Right cardiac atrium (tissue), 5 donors: ENCODE data around the gene KIAA1755. TPM values are rescaled to one million over a fixed set of nuclear protein-coding genes. Genes with fewer than 3 reads are reported as not detected.
A peak's percentile ranks its signal among the peaks of the same experiment; 100 is the strongest.

Experiments used
- ATAC-seq, 2 donors: fragments of 200-7000 bp; cut with Tn5 transposase; one replicate each; pipeline versions ENCODE4 v1.8.0 to v1.9.1; 2020; ENCODE audit warnings: moderate library complexity in 2 of 2, mild to moderate bottlenecking in 1 of 2
- DNase-seq, 3 donors: peaks; one replicate each; pipeline ENCODE4 v3.0.0-alpha.2; 2020
- H3K27ac ChIP-seq: one replicate; pipeline ENCODE4 v1.5.1; 2013; ENCODE audit warnings: mild to moderate bottlenecking, low read length, control low read depth, moderate library complexity
- H3K27me3 ChIP-seq: one replicate; pipeline ENCODE4 v1.6.1; 2013; ENCODE audit not compliant: control insufficient read depth, insufficient read depth
- H3K4me1 ChIP-seq: one replicate; pipeline ENCODE4 v1.6.1; 2013; ENCODE audit warnings: low read length; ENCODE audit not compliant: control insufficient read depth, insufficient read depth
- H3K4me3 ChIP-seq: one replicate; pipeline ENCODE4 v1.5.1; 2013; ENCODE audit warnings: low read length, control low read depth
- H3K9me3 ChIP-seq: one replicate; pipeline ENCODE4 v1.6.1; 2013; ENCODE audit warnings: low read length; ENCODE audit not compliant: control insufficient read depth
- WGBS: extraction: QIAGEN DNeasy Blood & Tissue Kit; methylation state at CpG from one replicate; pipeline ENCODE4 v1.1.7; 2013; 5-methylcytosine and 5-hydroxymethylcytosine counted together
- intact Hi-C, 4 donors: fragments of 100-400 bp; cut with DNase I; formaldehyde crosslinking; loops; one replicate each; pipeline versions ENCODE4 v1.11.0 to v1.14.0; 2022 to 2023
- polyA plus RNA-seq: library from polyadenylated mRNA; stranded (reverse); fragments of 200-250 nt; gene quantifications from one replicate; pipeline ENCODE4 v1.2.3, GENCODE V29; 2013
- total RNA-seq, 4 donors: library from RNA; stranded (reverse); fragmentation: NEBNext Ultra II Directional; extraction: Animal tissue kit (Norgen Biotek cat#: 25700); gene quantifications; one replicate each; pipeline ENCODE4 v1.2.1, GENCODE V29; 2021
- donor health status: healthy with polysubstance abuse.
- donor health status: DM: no; HTN: yes; CAD: no.
- donor health status: DM: no; HTN: no; CAD: no.
- donor health status: DM: no; HTN: yes; CAD: no; lungs with severe emphysema.
- donor health status: DM: yes; HTN: yes; CAD: no.

The KIAA1755 gene
- total and polyA plus RNA-seq, 5 donors, result 5.8 to 18.7 (median 17.0) TPM

- Histone ChIP-seq H3K27ac (no peak overlapping the region), H3K27me3 (no peaks in the 10 kb centered on the region), H3K4me1 (peaks cover 4% of the 10 kb centered on the region), H3K9me3 (no peaks in the 10 kb centered on the region), H3K4me3 (no peak overlapping the region)
- ATAC-seq, result no peak
- DNase-seq, result no peak
- intact Hi-C loops, result no loop called here
- WGBS, result 85% methylated on average over 12 of the region's 12 CpGs
Observed at GRCh38 chr20:38275815-38276550, 15.4 kb upstream of the KIAA1755 start.

GRCh38 chr20:38272961-38273360, 12.4 kb upstream of the KIAA1755 start:
- Histone ChIP-seq H3K4me1 (peaks cover 10% of the 10 kb centered on the region), H3K9me3 (no peaks in the 10 kb centered on the region), H3K4me3 (no peak overlapping the region), H3K27me3 (no peaks in the 10 kb centered on the region), H3K27ac (no peak overlapping the region)
- DNase-seq (no peak), ATAC-seq (no peak)
- intact Hi-C loops, result no loop called here
- WGBS, result 50% methylated on average over 2 of the region's 2 CpGs

GRCh38 chr20:38272398-38272797, 11.9 kb upstream of the KIAA1755 start:
- WGBS, result 92% methylated on average over 2 of the region's 2 CpGs
- peaks cover 10% of the 10 kb centered on the region for H3K4me1 ChIP-seq
- no peak for DNase-seq
- intact Hi-C loops, result no loop called here
- H3K4me3 ChIP-seq, result no peak overlapping the region
- H3K9me3 ChIP-seq, result no peaks in the 10 kb centered on the region
- no peaks in the 10 kb centered on the region for H3K27me3 ChIP-seq
- ATAC-seq, result no peak
- H3K27ac ChIP-seq, result no peak overlapping the region

DNA sequence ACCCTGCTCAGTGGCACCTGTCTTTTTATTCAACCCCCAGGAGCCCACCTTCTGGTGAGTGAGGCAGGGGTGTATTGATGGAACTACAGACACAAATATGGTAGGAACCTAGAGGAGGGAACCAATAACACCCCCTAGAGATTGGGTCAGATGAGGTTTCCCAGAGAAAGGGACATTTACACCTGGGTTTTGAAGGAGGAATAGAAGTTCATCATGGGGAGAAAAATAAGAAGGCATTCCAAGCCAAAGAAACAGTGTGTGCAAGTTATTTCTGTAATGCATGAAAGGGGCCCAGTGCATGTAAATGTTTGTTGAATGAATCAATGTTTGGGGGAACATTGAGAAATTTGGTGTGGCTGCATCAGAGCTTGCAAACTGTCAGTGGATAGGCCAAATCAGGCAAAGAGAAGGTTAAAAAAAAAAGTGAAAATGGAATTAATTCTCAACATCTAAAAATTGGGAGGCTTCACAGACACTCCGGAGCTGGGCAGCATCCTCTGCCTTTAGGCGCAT, 11.1 kb upstream of the KIAA1755 start:
- peaks cover 10% of the 10 kb centered on the region for H3K4me1 ChIP-seq
- no peak overlapping the region for H3K27ac ChIP-seq
- no peaks in the 10 kb centered on the region for H3K9me3 ChIP-seq
- H3K27me3 ChIP-seq, result no peaks in the 10 kb centered on the region
- intact Hi-C loops, result no loop called here
- DNase-seq (no peak), ATAC-seq (no peak)
- 90% methylated on average over 2 of the region's 2 CpGs for WGBS
- H3K4me3 ChIP-seq, result no peak overlapping the region

GRCh38 chr20:38270869-38271605, 10.5 kb upstream of the KIAA1755 start:
- peaks cover 10% of the 10 kb centered on the region for H3K4me1 ChIP-seq
- peak; percentile 89 to 94 (median 94) for DNase-seq
- H3K27ac ChIP-seq, result peak overlapping the region; percentile 20
- peak; percentile 96 to 97 for ATAC-seq
- no peaks in the 10 kb centered on the region for H3K27me3 ChIP-seq
- 41% methylated on average over 10 of the region's 10 CpGs for WGBS
- intact Hi-C loops, result no loop called here
- no peaks in the 10 kb centered on the region for H3K9me3 ChIP-seq
- H3K4me3 ChIP-seq, result no peak overlapping the region

DNA sequence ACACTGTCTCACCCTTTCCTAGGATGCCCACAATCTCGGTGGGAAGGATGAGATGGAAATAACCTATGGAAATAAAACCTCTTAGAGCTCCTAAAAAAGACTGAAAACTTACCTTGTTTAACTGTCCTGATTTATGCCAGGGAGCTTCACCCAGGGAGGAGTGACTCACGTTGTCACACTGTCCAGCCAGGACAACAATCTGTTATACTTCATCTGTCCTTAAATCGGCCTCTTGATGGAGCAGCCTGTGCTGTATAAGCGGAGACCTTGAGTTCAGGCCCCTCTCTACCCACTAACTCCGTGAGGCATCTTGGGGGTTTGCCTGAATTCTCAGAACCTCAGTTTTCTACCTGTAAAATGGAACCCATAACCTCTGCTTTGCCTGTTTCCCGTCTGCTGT, 9.2 kb upstream of the KIAA1755 start:
- intact Hi-C loops, result no loop called here
- H3K27me3 ChIP-seq, result no peaks in the 10 kb centered on the region
- DNase-seq, result no peak
- no peak overlapping the region for H3K27ac ChIP-seq
- ATAC-seq, result no peak
- no peak overlapping the region for H3K4me3 ChIP-seq
- no peaks in the 10 kb centered on the region for H3K9me3 ChIP-seq
- 88% methylated on average over 6 of the region's 6 CpGs for WGBS
- H3K4me1 ChIP-seq, result peaks cover 10% of the 10 kb centered on the region

DNA sequence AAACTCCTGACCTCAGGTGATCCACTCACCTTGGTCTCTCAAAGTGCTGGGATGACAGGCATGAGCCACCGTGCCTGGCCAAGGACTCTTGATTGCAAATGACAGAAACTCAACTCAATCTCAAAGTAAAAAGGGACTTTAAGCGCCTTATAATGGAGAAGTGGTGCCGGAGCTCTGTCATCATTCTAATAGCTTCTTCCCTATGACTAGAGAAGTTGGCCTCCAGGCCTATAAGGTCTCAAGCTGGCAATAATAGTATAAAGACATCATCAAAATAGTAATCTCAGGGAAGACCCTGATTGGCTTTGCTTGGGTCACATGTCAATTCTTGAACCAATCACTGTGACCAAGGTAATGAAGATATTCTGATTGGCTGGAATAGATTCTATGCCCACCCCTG, 8.5 kb upstream of the KIAA1755 start:
- DNase-seq (no peak), ATAC-seq (no peak)
- H3K27me3 ChIP-seq, result no peaks in the 10 kb centered on the region
- no peak overlapping the region for H3K27ac ChIP-seq
- 95% methylated on average over 3 of the region's 3 CpGs for WGBS
- intact Hi-C loops, result no loop called here
- H3K4me1 ChIP-seq, result peaks cover 10% of the 10 kb centered on the region
- no peak overlapping the region for H3K4me3 ChIP-seq
- no peaks in the 10 kb centered on the region for H3K9me3 ChIP-seq

- Histone ChIP-seq H3K4me1 (peaks cover 7% of the 10 kb centered on the region), H3K9me3 (no peaks in the 10 kb centered on the region), H3K27ac (no peak overlapping the region), H3K27me3 (no peaks in the 10 kb centered on the region), H3K4me3 (no peak overlapping the region)
- WGBS, result 77% methylated on average over 5 of the region's 5 CpGs
- no peak for DNase-seq
- no peak for ATAC-seq
- intact Hi-C loops, result no loop called here
Observed at GRCh38 chr20:38267901-38268514, 7.5 kb upstream of the KIAA1755 start.

DNA sequence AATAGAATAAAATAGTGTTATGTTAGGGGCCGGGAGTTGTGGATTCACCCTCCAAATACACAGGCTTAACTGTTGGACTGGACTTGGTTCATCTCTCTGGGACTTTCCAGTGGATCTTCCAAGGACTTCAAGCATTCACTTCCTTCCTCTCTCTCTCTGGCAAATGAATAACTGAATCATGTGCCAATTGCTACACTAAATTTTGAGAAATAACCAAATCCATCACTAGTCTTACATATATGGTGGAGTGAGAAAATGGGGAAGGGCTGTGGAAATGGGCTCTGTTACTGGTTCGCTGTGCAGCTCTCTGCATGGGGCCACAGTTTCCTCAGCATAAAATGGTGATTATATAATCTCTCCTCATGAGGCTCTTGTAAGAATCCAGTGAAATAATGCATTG, 6.8 kb upstream of the KIAA1755 start:
- H3K27ac ChIP-seq, result no peak overlapping the region
- H3K4me1 ChIP-seq, result peaks cover 6% of the 10 kb centered on the region
- DNase-seq (no peak), ATAC-seq (no peak)
- intact Hi-C loops, result no loop called here
- WGBS, result 49% methylated on average over 2 of the region's 2 CpGs
- H3K9me3 ChIP-seq, result no peaks in the 10 kb centered on the region
- H3K4me3 ChIP-seq, result no peak overlapping the region
- peaks cover 1% of the 10 kb centered on the region for H3K27me3 ChIP-seq

DNA sequence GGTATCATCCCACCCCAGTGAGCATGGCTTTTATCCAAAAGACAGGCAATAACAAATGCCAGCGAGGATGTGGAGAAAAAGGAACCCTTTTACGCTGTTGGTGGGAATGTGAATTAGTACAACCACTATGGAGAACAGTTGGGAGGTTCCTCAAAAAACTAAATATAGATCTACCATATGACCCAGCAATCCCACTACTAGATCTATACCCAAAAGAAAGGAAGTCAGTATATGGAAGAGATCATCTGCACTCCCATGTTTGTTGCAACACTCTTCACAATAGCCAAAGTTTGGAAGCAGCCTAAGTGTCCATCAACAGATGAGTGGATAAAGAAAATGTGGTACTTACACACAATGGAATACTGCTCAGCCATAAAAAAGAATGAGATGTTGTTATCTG, 5.9 kb upstream of the KIAA1755 start:
- Histone ChIP-seq H3K27me3 (peaks cover 3% of the 10 kb centered on the region), H3K9me3 (no peaks in the 10 kb centered on the region), H3K4me1 (peaks cover 6% of the 10 kb centered on the region), H3K27ac (no peak overlapping the region), H3K4me3 (no peak overlapping the region)
- 94% methylated on average over 2 of the region's 2 CpGs for WGBS
- ATAC-seq (no peak), DNase-seq (no peak)
- intact Hi-C loops, result no loop called here

DNA sequence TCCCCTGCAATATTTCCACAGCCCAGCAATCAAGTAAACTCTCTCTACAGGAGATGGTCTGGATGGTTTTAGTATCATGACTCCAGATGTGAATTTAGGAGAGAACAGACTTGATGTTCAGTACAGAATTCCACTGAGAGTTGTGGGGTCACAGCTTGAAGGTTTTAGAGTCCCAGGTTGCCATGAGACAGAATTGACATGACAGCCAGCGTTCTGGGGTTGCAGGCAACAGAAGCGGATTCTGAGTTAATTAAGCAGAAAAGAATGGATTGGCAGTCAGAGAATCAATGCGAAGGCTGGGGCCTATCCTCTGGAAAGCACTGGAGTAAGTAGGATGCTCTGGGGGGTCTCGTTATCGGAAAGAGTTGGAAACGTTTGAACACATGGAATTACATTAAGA, 2.4 kb upstream of the KIAA1755 start:
- ATAC-seq, result no peak
- H3K4me3 ChIP-seq, result no peak overlapping the region
- 85% methylated on average over 6 of the region's 6 CpGs for WGBS
- H3K27me3 ChIP-seq, result peaks cover 3% of the 10 kb centered on the region
- H3K9me3 ChIP-seq, result no peaks in the 10 kb centered on the region
- intact Hi-C loops, result no loop called here
- DNase-seq, result no peak
- H3K27ac ChIP-seq, result no peak overlapping the region
- no peaks in the 10 kb centered on the region for H3K4me1 ChIP-seq
